Measurements from ENCODE around the gene TNFAIP3. TPM values are rescaled to one million over a fixed set of nuclear protein-coding genes. Genes with fewer than 3 reads are reported as not detected.

Gene TNFAIP3
- total RNA-seq, 1 donor from 2014 or later: 16.8 TPM

DNA sequence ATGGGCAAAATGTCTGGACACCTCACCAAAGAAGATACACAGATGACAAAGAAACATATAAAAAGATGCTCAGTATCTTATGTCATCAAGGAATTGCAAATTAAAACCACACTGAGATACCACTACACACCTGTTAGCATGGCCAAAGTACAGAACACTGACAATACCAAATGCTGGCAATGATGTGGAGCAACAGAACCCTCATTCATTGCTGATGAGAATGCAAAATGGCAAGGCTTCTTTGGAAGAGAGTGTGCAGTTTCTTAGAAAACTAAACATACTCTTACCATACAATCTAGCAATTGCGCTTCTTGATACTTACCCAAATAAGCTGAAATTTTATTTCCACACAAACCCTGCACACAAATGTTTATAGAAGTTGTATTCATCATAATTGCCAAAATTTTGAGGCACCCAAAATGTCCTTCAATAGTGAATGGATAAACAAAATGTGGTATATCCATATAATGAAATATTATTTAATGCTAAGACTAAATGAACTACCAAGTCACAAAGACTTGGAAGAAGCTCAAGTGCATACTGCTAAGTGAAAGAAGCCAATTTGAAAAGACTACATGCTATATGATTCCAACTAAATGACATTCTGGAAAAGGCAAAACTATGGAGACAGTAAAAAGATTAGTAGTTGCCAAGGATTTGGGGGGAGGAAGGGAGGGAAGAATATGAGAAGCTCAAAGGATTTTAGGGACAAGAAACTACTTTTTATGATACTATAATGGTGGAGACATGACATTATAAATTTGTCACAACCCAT is 50.7 kb downstream of the TNFAIP3 start:
- peaks cover 4% of the 10 kb centered on the region for H3K4me1 ChIP-seq (ENCODE audit: insufficient read depth, low read length)
- H3K4me1 Mint-ChIP-seq (ENCODE audit: low read depth, unreplicated experiment): no peaks in the 10 kb centered on the region
- H3K27ac ChIP-seq (ENCODE audit: low read depth, low read length): no peak overlapping the region
- H3K4me2 ChIP-seq (ENCODE audit: low read length): no peak overlapping the region
- no peaks in the 10 kb centered on the region for H3K36me3 Mint-ChIP-seq (ENCODE audit: low read depth, unreplicated experiment)
- H3K27me3 ChIP-seq (ENCODE audit: insufficient read depth, low read length): no peaks in the 10 kb centered on the region
- no peaks in the 10 kb centered on the region for H4K20me1 ChIP-seq (ENCODE audit: insufficient read depth, low read length)
- FAIRE-seq (no peak), DNase-seq (ENCODE audit: low read depth) (no peak)
- H3K9me3 ChIP-seq (ENCODE audit: insufficient read depth, low read depth, low read length): no peaks in the 10 kb centered on the region
- no peaks in the 10 kb centered on the region for H3K27me3 Mint-ChIP-seq (ENCODE audit: low read depth, unreplicated experiment)
- H3K4me3 ChIP-seq (ENCODE audit: insufficient read depth, low read depth, low read length): no peak overlapping the region
- TF ChIP-seq, protein P1, sequence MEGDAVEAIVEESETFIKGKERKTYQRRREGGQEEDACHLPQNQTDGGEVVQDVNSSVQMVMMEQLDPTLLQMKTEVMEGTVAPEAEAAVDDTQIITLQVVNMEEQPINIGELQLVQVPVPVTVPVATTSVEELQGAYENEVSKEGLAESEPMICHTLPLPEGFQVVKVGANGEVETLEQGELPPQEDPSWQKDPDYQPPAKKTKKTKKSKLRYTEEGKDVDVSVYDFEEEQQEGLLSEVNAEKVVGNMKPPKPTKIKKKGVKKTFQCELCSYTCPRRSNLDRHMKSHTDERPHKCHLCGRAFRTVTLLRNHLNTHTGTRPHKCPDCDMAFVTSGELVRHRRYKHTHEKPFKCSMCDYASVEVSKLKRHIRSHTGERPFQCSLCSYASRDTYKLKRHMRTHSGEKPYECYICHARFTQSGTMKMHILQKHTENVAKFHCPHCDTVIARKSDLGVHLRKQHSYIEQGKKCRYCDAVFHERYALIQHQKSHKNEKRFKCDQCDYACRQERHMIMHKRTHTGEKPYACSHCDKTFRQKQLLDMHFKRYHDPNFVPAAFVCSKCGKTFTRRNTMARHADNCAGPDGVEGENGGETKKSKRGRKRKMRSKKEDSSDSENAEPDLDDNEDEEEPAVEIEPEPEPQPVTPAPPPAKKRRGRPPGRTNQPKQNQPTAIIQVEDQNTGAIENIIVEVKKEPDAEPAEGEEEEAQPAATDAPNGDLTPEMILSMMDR (IDR thresholded peaks at IDR 0.05; ENCODE audit: insufficient read depth, low read depth, low read length): no peak
- TF ChIP-seq EZH2 (IDR thresholded peaks at IDR 0.05; ENCODE audit: insufficient read depth, low read length): no peak
- no peak overlapping the region for H3K9ac ChIP-seq (ENCODE audit: low read length)
- peaks cover 9% of the 10 kb centered on the region for H3K9me3 Mint-ChIP-seq (ENCODE audit: unreplicated experiment)
- no peak overlapping the region for H2AFZ ChIP-seq (ENCODE audit: low read depth, low read length)
- H3K36me3 ChIP-seq (ENCODE audit: insufficient read depth, low read length): no peaks in the 10 kb centered on the region
- no peaks in the 10 kb centered on the region for H3K79me2 ChIP-seq (ENCODE audit: insufficient read depth, low read length)
- H3K4me3 Mint-ChIP-seq (ENCODE audit: unreplicated experiment): no peak overlapping the region
- no peak overlapping the region for H3K27ac Mint-ChIP-seq (ENCODE audit: unreplicated experiment)

DNA sequence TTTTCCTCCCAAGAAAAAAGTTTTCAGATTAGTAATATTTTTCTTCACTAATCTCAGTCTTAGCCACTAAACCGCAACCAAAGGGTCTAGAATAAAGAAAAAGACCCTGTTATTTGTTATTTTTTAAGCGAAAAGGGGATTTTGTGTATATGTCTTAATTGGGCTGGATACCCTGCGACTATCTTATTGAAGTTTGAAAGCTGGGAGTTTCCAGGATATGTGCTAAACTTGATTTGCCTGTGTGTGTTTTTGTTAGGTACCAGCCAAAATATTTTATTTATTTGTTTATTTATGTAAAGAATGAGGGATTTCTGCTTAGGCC is 52.4 kb downstream of the TNFAIP3 start:
- H3K9me3 Mint-ChIP-seq (ENCODE audit: unreplicated experiment): no peaks in the 10 kb centered on the region
- no peaks in the 10 kb centered on the region for H4K20me1 ChIP-seq (ENCODE audit: insufficient read depth, low read length)
- H3K4me3 Mint-ChIP-seq (ENCODE audit: unreplicated experiment): no peak overlapping the region
- no peaks in the 10 kb centered on the region for H3K36me3 Mint-ChIP-seq (ENCODE audit: low read depth, unreplicated experiment)
- no peak overlapping the region for H2AFZ ChIP-seq (ENCODE audit: low read depth, low read length)
- H3K36me3 ChIP-seq (ENCODE audit: insufficient read depth, low read length): no peaks in the 10 kb centered on the region
- no peak for TF ChIP-seq EZH2 (IDR thresholded peaks at IDR 0.05; ENCODE audit: insufficient read depth, low read length)
- TF ChIP-seq, protein P1 (IDR thresholded peaks at IDR 0.05; ENCODE audit: insufficient read depth, low read depth, low read length): no peak
- no peak for DNase-seq (ENCODE audit: low read depth)
- H3K27me3 ChIP-seq (ENCODE audit: insufficient read depth, low read length): no peaks in the 10 kb centered on the region
- peaks cover 5% of the 10 kb centered on the region for H3K4me1 Mint-ChIP-seq (ENCODE audit: low read depth, unreplicated experiment)
- H3K27ac Mint-ChIP-seq (ENCODE audit: unreplicated experiment): no peak overlapping the region
- no peaks in the 10 kb centered on the region for H3K9me3 ChIP-seq (ENCODE audit: insufficient read depth, low read depth, low read length)
- H3K4me3 ChIP-seq (ENCODE audit: insufficient read depth, low read depth, low read length): no peak overlapping the region
- H3K27ac ChIP-seq (ENCODE audit: low read depth, low read length): no peak overlapping the region
- no peaks in the 10 kb centered on the region for H3K79me2 ChIP-seq (ENCODE audit: insufficient read depth, low read length)
- no peak for FAIRE-seq
- no peaks in the 10 kb centered on the region for H3K27me3 Mint-ChIP-seq (ENCODE audit: low read depth, unreplicated experiment)
- no peak overlapping the region for H3K9ac ChIP-seq (ENCODE audit: low read length)
- H3K4me2 ChIP-seq (ENCODE audit: low read length): no peak overlapping the region
- H3K4me1 ChIP-seq (ENCODE audit: insufficient read depth, low read length): peaks cover 4% of the 10 kb centered on the region

Measured in astrocyte (in vitro differentiated cells and primary cell).